ENCODE data around the gene FSIP1.
"Not testable (repeated sequence)": the region's sequence is repeated elsewhere in the genome, so short reads cannot be mapped to it uniquely, and the experiment has no call there.

FSIP1 gene

DNA sequence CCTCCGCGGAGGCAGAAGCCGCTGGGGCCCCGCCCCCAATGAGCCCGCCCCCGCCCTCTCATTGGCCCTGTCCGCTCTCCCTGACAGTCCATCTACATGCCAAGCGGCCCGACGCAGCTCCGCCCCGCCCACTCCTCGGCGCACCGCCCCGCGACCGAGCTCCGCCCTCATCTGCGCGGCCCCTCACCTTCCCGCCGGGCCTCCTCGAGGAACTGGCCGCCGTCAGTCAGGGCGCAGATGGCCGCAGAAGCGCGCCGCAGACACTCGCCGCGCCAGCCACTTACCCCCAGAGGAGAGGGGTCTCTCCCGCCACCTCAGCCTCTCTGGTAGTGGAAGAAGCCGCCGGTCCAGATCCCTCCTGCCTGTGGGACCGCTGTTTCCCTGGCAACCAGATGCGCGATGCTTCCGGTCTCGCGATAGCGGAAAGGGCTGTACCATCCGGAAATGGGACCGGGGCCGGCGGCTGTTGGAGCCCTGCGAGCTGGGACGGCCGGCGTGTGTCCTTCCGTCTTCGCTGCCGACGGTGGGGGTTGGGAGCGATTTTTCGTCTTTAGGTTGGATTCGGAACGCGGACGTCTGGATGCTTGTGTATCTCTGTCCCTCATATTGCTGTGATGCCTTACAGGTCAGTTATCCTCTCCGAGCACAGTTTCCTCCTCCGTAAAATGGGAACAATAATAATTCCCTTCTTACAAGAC lies at the start of gene FSIP1:
Gene FSIP1, minus strand, starts transcription at position 401 of the 698 bp plus-strand sequence. CDS start 6,317 bp downstream, outside the sequence.
- DNase-seq, result peak; percentile 83

DNA sequence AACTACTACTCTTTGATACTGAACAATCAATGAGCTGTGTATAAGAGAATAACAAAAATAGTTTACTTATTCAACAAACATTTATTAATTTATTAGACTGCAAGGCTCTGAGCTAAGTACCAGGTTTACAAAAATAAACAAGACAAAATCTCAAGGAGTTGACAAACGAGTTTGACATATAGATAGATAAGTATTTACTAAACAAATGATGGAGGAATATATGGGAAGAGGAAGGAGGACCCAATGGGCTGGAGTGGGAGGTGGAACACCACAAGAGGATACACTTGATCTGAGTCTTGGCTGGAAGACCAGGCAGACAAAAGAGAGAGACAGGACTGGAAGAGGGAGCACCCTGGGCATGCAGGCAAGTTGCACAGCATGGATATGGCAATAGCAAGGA lies 47.5 kb upstream of the FSIP1 start:
- no peak for DNase-seq

DNA sequence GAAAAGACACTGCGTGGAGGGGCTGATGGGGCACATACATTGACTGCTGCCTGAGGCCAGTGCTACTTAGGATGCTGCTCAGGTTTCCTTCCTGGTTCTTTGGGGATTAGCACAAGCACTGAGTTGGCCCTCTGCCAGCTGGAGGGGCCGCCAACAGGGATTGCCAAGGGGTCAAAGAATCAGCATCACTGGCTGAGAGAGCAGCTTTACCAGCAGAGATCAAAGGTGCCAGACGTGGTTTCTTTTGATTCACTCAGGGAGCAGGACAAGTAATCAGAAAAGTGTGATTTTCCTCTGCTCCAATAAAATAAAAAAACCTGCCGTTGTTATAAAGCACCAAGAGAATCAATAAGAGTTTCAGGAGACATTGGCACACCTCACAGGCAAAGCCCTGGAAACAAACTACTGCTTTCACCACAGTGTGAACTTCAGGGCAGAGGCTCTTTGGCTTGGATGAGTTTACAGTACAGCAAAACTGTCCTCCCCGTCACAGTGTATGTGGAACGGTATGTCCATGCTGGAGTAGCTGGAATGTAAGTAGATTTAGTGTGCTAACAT lies 45.8 kb upstream of the FSIP1 start:
- peak; percentile 1 for DNase-seq

DNA sequence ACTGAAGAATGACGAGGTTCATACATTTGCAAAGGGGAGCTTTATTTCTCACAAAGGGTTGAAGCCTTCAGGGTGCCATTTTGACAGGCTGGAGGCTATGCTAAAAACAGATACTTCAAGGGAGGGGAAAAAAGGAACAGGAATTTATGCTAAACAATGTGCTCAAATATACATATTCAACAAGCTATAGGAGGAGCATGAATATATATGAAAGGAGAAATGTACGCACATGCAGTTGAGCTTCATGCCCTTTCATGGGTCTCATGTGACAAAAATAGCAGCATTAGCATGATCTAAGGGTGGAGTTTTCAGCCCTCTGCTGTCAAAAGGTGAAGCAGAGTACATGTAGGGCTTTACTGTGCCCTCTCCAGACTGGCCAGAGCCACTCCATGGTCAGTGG lies 44.3 kb upstream of the FSIP1 start:
- no peak for DNase-seq

DNA sequence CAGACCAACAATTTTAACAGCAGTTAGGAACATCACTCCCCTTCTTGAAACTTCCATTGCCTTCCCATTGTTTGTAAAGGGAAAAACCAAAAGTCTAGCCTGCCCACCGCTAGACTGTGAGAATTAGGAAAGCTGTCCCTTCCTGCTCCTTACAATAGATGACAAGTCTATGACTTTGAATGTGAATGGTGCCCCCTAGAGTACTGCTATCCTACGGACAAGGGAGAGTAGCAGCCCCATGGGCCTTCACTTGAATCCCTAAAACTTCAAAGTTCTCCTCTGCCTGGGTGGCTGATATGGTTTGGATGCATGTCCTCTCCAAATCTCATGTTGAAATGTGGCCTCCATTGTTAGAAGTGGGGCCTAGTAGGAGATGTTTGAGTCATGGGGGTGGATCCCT lies 41.0 kb upstream of the FSIP1 start:
- no peak for DNase-seq

DNA sequence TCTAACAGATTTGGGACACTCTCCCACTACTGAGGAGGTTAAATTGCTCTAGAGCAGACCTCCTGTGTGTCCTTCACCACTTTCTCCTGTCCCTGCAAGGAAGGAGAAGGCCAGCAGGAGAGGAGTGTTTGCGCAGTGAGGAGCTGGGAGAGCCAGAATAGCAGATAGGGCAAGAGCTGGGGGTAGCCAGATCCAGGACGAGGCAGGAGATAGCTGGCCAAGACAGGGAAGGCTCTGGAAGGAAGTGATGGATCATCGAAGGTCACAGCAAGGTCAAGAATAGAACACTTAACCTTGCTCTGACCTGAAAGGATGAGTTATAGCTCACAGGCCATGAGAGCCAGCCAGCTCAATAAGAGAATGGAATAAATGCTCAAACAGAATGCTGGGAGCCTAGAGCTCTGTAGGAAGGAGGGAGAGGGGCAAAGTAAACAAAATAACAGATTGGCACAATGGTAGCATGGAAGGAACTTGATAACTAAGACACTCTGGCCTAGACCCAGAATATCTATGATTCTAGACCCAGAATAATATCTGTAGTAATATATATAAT lies 37.5 kb upstream of the FSIP1 start:
- DNase-seq, result no peak

DNA sequence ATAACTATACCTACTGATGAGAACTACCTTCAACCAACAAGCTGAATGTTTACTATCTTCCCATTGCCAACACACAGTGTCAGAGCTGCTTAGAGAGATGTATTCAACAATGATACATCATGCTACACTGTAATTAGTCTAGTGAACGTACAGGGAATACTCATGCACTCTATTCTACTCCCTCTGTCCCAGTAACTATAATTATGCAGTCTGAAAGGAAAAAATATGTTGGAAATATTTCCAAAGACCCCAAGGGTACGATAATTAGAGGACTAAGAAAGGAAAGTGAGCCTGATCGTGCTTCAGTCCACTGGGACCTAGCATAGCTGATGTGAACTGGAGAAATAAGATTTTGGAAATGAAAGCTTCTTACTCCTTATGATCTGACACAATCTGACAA lies 36.9 kb upstream of the FSIP1 start:
- no peak for DNase-seq

DNA sequence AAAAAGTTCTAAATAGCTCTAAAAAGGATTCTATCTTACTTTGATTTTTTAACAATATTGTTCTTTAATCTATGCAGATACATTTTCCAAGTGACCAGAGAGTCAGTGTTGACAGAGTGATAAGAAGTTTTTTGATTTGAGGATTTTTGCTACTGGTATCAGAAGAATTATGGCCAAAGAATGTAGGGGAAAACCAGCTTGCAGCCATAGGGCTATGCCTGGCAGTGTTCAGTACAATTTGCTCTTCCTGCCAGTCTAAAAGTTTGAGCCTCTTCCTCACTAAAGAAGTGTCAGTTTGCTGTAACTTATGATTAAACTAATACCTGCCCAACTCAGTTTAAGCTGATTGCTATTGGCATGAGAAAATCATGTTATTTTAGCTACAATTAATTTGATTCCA lies 35.3 kb upstream of the FSIP1 start:
- DNase-seq, result no peak

DNA sequence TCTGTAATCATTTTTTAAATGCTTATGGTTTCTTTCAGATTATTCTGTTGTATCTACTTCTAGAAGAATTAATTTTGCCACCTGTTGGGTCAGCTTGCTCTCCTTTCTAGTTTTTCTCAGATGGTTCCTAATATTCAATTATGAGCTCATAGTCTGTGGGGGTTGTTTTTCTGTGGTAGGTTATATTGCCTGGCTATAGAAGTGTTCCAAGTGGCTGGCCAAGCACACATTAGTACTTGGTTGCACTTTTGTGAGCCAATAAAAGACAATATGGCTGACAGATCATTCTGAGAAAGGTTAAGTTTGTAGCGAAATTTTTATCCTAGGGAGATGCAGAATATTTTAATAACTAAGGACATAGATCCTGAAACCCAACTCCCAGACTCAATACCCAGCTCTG lies 31.8 kb upstream of the FSIP1 start:
- DNase-seq, result no peak

DNA sequence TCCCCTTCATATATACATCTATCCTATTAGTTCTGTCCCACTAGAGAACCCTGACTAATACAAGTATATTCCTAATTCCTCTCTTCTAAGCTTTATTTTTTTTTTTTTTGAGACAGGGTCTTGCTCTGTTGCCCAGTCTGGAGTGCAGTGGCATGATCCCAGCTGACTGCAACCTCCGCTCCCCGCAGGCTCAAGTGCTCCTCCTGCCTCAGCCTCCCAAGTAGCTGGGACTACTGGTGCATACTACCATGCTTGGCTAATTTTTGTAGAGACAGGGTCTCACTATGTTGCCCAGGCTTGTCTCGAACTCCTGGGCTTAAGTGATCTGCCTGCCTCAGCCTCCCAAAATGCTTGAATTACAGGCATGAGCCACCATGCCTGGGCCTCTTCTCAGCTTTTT lies 30.0 kb upstream of the FSIP1 start:
- DNase-seq, result not testable (repeated sequence)

DNA sequence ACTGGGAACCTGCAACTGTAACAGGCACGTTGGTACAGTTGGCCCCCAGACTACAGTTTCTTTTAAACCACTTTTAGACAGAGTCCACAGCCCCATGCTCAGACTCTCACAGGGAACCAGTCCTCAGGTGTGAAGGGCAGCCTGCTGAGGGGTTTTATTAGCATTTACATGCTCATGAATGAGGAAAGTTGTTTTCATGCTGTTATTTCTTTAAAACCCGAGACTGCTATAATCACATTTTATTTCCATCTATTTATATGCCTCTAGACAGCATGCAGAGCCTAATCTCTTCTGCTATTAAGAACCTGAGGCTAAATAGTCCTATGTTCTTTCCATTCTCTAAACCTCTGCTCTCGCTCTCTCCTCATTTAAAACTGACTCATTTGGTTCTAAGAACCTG lies 26.3 kb upstream of the FSIP1 start:
- DNase-seq, result no peak

DNA sequence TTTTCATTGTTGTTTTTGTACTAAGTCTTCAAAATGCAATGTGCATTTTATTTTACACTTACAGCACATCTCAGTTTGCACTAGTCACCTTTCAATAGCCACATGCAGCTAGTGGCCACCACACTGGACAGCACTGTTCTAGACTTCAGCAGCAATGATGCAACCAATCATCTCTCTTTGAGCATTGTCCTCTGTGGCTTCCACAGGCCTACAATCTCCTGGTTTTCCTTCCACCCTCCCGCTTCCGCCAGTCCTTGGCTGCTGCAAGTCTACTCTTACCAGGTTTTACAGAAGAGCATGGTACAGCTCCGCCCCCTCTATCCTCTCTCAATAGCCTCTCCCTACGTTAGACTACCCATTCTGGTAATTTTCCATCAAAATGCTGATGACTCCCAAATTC lies 25.1 kb upstream of the FSIP1 start:
- no peak for DNase-seq

DNA sequence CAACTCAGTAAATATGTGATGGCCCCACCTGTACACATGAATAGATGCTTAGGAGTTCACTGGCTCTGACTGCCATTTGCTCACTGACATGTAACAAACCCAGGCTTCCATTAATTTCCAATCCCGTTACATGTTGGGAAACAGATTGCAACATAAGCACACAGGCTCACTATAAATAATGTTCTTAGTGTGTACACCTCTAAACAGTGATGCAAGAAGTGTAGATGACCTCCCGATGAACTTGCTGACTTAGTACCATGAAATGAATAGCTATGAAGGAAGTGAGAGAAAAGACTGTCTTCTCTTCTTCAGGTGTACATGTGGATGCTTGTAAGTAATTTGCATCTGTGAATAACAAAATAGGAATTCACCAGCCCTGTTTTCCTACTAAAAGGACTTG lies 21.4 kb upstream of the FSIP1 start:
- DNase-seq, result no peak

DNA sequence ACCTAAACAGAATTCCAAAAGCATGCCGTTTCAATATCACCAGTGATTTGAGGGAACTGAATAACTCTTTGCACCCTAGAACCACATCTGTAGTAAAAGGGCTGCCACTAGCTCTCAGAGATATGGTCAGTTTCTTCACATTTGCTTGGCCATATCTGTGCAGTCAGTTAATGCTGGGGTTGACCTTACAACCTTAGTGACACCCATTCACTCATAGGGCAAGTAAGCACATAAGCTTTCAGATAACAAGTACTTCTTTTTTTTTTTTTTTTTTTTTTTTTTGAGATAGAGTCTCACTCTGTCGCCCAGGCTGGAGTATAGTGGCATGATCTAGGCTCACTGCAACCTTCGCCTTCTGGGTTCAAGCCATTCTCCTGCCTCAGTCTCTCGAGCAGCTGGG lies 20.4 kb upstream of the FSIP1 start:
- DNase-seq, result no peak

DNA sequence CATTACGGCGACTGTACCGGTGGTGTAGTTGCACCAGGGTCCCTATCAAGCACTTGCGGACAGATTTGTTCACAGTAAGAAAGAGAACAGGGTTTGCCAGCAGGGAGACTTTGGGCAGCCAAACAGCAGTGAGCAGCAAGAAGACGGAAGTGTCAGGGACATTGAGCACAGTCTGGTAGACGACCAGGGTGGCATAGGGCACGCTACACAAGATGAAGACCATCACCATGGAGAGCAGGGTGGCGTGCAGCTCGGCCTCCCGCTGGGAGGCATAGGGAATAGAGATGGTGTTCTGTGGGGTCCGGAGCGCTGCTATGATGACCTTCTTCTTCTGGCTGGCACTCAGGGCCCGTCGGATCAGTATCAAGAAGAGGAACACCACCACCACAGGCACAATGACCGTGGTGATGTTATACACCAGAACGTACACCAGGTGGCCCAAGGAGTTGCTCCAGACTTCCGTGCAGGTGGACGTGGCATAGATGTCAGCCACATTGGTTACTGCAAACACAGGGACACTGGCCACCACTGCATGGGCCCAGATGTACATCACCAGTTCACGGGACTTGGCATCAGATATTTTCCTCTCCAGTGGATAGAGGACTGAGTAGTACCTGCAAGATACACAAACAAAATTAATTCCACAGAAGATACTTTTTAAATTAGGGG lies 19.1 kb upstream of the FSIP1 start:
- no peak for DNase-seq

DNA sequence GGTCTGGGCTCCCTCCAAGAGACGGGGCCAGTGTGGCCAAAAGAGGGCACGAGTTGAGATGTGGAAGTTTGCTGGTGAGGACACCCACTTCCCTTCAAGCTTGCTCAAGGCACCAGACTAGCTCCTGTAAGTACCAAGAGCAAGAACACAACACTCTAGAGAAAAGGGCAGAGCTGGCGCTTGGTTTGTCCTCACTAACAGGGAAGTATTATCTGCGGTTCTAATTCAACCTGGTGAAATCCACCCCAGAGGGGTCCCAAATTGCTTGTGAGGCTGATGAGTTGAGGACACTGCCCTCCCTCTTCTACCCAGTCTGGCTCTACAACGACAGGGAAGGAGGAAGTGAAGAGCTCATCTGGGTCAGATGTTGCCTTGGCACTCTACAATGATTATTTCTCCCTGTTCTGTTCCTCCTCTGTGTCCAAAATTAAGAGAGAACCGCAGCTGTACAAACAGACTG lies 16.9 kb upstream of the FSIP1 start:
- no peak for DNase-seq

DNA sequence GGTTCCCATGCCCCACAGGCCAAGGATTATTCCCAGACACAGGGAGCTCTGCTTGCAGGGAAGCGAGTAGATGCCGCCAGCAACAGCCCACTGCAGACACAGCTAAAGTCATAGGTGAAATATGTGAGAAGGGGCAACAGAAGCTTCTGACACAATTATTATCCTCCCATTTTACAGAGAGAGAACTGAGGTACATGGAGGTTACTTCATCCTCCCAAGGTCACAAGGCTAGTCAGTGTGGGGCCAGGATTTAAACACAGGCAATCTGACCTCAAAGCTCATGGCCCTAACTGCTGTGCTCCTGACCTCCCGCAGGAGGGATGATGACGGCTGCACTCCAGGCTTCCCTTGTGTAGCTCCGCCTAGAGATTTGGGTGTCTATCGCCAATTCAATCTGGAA lies 15.7 kb upstream of the FSIP1 start:
- no peak for DNase-seq

DNA sequence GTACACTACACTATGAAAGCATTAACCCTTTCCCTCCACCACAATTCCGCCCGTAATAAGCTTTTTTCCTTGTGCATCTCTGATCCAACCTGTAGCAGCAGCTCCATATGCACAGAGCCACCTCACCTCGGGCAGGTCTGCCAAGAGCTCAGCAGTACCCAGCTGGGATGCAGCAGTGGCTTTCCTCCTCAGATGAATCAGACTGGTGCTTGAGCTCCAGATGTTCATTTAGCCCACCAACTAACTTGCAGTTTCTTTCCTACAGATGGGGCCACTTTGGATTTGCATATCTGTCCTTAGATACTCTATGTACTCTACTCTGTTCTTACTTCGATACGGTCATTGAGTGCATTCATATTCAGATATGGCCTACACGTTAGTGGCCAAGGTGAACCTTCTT lies 14.8 kb upstream of the FSIP1 start:
- no peak for DNase-seq

DNA sequence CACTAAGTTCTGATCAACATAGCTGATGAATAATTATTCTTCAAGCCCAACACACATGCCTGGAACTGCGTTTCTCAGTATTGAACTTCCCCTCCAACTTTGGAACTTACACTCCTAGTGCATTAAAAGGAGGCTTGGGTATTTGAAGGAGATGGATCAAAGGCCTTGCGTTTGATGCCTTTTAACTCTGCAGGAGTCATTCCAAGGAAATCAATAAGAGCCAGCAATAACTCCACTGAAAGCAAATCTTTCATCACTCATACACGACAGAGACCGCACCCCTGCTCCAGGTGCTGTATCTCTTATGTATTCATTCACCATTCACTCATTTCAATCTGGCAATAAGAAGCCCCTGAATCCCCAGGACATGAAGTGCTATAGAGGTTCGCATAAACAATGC lies 14.0 kb upstream of the FSIP1 start:
- no peak for DNase-seq

DNA sequence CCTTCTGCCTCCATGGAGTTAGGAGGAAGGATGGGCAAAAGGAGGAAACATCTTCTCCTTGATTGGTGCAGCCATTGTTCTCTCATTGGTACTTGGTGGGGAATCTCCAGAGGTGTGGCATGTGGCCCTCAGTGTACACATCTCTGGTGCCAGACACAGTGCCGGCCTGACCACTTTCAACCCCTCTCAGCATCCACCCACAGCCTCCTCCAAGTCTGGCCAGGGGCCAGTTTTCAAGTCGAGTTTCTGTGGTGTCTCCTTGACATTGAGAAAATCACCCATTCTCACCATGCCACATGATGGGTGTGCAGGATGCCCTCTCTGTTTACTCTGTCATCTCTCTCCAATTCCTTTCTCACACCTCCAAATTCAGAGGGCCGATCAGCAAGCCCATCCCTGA lies 12.8 kb upstream of the FSIP1 start:
- DNase-seq, result no peak

DNA sequence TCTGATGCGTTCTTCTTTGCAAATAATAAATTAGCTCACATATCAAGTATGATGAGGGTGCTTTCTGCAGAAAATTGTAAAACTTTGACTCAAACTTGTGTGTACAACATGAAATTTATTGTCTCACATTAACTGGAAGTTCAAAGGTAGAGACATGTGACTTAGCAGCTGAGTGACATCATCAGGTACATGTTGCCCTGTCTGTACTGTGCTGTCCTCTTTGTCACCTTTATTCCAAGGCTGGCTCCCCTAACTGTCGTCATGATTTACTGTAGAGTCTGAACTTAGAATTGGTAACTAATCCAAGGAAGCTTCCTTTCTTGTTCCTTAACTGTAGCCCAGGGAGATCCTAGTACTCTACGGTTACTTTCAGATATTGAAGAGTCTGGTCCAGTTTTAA lies 12.3 kb upstream of the FSIP1 start:
- no peak for DNase-seq

DNA sequence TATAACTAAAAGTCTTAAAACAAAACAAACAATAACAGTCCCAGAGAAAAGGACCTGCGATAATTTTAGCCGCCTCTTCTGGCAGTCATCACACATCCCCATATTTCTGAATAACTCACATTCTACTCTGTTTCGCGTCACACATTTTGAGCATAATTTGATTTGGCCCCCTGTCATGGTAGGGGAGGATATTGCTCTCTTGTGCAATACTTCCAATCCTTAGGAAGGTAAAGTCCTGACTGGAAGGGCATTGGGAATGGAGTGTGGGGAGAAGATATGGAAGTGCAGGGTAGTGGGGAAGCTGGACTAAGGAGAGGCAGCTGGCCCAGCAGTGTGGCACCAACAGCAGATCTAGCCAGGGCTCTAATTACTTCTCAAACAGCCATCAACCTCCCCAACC lies 11.3 kb upstream of the FSIP1 start:
- no peak for DNase-seq

DNA sequence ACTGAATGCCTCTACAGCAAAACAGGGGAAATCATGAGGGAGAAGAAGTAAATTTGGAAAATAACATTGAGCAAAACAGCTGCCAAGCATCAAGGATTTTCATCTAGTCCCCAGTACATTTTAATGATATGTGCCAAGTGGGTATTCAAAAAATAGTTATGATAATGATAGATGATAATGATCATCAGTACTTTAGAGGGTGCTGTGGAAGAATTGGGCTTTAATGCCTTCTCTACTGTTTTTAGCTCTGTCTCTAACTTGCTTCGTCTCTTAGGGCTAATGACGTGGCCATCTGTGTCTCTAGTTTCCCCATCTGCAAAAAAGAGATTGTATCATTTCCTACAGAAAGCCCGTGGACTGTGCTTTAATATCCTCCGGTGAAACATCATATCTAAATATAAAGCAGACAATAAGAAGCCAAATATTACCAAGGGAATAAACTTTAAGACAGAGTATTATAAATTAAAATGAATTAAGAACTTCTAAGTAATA lies 10.2 kb upstream of the FSIP1 start:
- no peak for DNase-seq
